ENCODE measurements around the gene HECA.

DNA sequence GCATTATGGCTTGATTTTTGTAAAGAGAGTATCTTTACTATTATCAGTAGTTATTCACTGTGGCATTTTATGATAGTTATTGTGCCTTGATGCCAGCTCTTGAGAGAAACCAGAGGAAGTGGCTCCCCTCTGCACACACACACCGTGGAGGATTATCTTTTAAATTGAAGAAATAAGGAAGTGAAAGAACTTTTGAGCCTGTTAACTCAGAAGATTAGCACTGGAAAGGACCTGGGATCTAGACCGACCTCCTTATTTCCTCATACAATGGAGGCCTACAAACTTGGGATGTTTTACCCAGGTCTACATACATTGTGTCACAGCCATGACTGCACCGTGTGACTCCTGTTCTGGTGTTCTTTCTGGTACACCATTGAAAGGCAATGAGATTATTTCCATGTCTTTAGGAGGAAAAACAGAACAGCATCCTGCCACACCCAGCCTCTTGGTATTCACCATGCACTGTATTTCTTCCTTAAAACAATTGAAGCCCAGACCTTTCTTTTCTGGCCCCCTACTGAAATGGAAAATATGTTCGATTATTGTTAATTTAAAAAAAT is 40.6 kb downstream of the HECA start:
- TF ChIP-seq GATA2 (IDR thresholded peaks at IDR 0.05; ENCODE audit: low read depth, low read length): no peak
- TF ChIP-seq GATA3 (IDR thresholded peaks at IDR 0.05; ENCODE audit: low read depth, low read length): no peak

All from SH-SY5Y (cell line).